ENCODE data around the gene SPOCK1. TPM values are rescaled to one million over a fixed set of nuclear protein-coding genes. Genes with fewer than 3 reads are reported as not detected.

Gene SPOCK1
- total and polyA plus RNA-seq, 4 donors = 31.8 to 217 (median 132) TPM

DNA sequence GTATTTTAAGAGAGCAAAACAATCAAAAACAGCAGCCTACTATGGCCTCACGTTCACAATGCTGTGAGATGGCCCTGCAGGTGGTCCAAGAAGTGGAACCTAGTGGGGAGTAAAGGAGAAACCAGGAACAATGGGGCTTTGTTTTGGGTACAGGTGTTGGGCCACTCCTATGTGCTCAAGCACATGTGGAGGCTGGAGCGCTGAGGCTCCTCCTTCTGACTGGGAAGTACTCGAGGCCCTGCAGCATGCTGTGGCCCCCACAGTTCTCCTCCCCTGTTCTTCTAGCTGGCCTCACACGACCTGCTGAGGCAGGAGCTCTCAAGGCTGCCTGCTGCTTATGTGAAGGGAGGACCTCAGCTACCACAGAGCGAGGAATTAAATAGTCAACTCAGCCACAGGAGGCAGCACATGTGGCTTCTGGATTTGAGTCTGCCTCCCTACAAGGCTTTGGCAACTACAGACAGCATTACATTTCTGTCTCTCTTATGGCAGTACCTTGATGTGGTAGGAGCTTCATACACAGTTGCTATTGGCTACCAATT lies 482.3 kb downstream of the SPOCK1 start:
- no peak for DNase-seq (ENCODE audit: low read depth in 4 of 6, low spot score in 6 of 6)
- H3K27me3 ChIP-seq (ENCODE audit: control insufficient read depth, insufficient read depth, low read length) = no peaks in the 10 kb centered on the region
- H3K9me3 ChIP-seq (ENCODE audit: control insufficient read depth, insufficient read depth, low read length) = no peaks in the 10 kb centered on the region
- WGBS (ENCODE audit: insufficient coverage) = 65% methylated on average over 5 of the region's 5 CpGs
- no peak overlapping the region for H3K27ac ChIP-seq (ENCODE audit: low read depth, low read length)
- H3K4me1 ChIP-seq (ENCODE audit: control insufficient read depth, insufficient read depth, low read length) = peaks cover 5% of the 10 kb centered on the region
- no peaks in the 10 kb centered on the region for H3K36me3 ChIP-seq (ENCODE audit: control insufficient read depth, insufficient read depth, low read length)
- no peak overlapping the region for H3K4me3 ChIP-seq (ENCODE audit: low read depth, low read length)

DNA sequence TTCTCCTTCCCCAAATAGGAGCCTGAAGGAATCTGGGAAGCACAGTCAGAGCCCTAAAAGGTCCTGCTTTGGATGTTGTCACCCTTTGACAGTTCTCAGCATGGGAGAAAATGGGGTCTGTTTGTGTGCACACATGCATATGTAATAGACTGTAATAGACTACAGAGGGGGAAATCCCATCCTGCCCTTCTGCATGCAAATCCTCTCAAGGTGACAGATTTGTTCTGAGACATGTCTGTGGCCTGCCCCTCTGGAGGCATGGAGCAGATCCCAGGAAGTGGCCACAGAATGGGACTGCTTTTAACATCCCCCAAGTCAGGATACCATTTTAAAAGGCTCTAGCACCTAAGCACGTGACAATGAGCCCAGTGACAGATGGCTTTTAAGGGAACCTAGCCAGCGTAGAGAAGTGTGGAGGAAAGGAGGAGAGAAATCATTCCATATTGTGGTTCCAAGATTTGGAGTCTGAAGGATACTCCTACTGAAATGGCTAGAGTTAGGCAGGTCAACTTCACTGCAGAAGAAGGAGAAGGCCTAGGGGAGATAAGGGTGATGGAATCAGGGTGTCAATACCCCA lies 483.5 kb downstream of the SPOCK1 start:
- Histone ChIP-seq H3K4me1 (ENCODE audit: control insufficient read depth, insufficient read depth, low read length) (peaks cover 5% of the 10 kb centered on the region), H3K27me3 (ENCODE audit: control insufficient read depth, insufficient read depth, low read length) (no peaks in the 10 kb centered on the region), H3K9me3 (ENCODE audit: control insufficient read depth, insufficient read depth, low read length) (no peaks in the 10 kb centered on the region), H3K36me3 (ENCODE audit: control insufficient read depth, insufficient read depth, low read length) (no peaks in the 10 kb centered on the region), H3K27ac (ENCODE audit: low read depth, low read length) (no peak overlapping the region), H3K4me3 (ENCODE audit: low read depth, low read length) (no peak overlapping the region)
- DNase-seq (ENCODE audit: low read depth in 4 of 6, low spot score in 6 of 6) = peak in 1 of 6 donors; percentile 46
- 43% methylated on average over 1 of the region's 2 CpGs for WGBS (ENCODE audit: insufficient coverage)

DNA sequence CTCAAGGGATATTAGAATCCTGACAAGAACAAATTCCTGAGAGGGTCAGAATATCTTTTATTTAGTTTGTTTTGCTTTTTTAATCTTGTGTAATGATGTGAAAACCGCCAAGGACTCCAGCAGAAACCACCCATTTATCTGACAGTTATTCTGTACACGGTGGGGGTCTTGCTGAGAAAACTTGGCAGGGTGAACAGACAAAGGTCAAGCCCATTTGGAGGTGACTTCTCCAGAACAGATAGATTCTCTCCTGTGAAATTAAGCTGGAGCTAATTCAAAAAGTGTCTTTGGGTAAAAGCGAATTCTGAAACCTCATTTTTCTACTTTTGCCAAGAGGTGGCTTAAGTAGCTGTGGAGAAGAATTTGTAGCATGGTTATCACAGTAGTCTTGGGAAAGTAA lies 484.4 kb downstream of the SPOCK1 start:
- Histone ChIP-seq H3K36me3 (ENCODE audit: control insufficient read depth, insufficient read depth, low read length) (no peaks in the 10 kb centered on the region), H3K4me3 (ENCODE audit: low read depth, low read length) (no peak overlapping the region), H3K27ac (ENCODE audit: low read depth, low read length) (no peak overlapping the region), H3K27me3 (ENCODE audit: control insufficient read depth, insufficient read depth, low read length) (no peaks in the 10 kb centered on the region), H3K9me3 (ENCODE audit: control insufficient read depth, insufficient read depth, low read length) (no peaks in the 10 kb centered on the region), H3K4me1 (ENCODE audit: control insufficient read depth, insufficient read depth, low read length) (peaks cover 5% of the 10 kb centered on the region)
- DNase-seq (ENCODE audit: low read depth in 4 of 6, low spot score in 6 of 6) = no peak
- no CpG with 5 or more reads among the region's 3 CpGs for WGBS (ENCODE audit: insufficient coverage)

DNA sequence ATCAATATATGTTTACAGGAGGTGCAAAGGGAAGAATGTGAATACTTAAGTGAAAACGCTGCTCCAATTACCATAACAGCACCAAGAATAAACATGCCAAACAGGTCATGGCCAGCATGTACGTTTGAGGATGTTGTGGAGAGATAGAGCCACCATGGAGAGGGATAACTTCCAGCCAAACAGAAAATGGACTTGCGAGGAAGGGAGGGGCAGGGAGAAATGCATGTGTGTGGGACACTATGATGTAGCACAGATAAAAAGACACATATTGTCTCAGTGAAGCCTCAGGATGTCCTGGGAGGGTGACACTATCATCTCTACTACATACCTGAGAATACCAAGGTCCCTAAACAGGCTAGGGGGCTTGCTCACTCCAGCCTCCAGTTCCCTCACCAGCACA lies 488.9 kb downstream of the SPOCK1 start:
- H3K4me3 ChIP-seq (ENCODE audit: low read depth, low read length) = no peak overlapping the region
- no peaks in the 10 kb centered on the region for H3K36me3 ChIP-seq (ENCODE audit: control insufficient read depth, insufficient read depth, low read length)
- no CpG with 5 or more reads among the region's 3 CpGs for WGBS (ENCODE audit: insufficient coverage)
- no peak overlapping the region for H3K27ac ChIP-seq (ENCODE audit: low read depth, low read length)
- no peak for DNase-seq (ENCODE audit: low read depth in 4 of 6, low spot score in 6 of 6)
- no peaks in the 10 kb centered on the region for H3K27me3 ChIP-seq (ENCODE audit: control insufficient read depth, insufficient read depth, low read length)
- H3K9me3 ChIP-seq (ENCODE audit: control insufficient read depth, insufficient read depth, low read length) = no peaks in the 10 kb centered on the region
- H3K4me1 ChIP-seq (ENCODE audit: control insufficient read depth, insufficient read depth, low read length) = no peaks in the 10 kb centered on the region

DNA sequence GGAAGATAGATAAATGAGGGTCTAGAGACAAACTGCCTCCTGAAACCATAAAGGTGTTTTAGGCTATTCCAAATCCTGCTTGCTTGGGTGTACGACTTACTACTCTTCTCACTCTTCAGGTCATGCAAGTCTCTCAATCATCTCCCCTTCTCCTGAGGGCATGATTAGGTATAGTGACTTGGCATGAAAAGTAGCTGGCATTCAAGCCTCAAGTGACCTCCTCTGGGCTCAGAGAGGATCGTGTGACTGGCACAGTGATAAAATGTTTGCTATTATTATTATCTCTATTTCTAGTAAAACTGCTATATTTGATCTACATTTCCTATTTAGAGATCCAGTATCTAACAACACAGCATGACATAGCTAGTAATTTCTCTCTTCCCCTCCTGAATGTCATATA lies 494.8 kb downstream of the SPOCK1 start:
- H3K9me3 ChIP-seq (ENCODE audit: control insufficient read depth, insufficient read depth, low read length) = no peaks in the 10 kb centered on the region
- H3K27me3 ChIP-seq (ENCODE audit: control insufficient read depth, insufficient read depth, low read length) = no peaks in the 10 kb centered on the region
- no CpG with 5 or more reads among the region's 2 CpGs for WGBS (ENCODE audit: insufficient coverage)
- no peak for DNase-seq (ENCODE audit: low read depth in 4 of 6, low spot score in 6 of 6)
- no peaks in the 10 kb centered on the region for H3K4me1 ChIP-seq (ENCODE audit: control insufficient read depth, insufficient read depth, low read length)
- H3K4me3 ChIP-seq (ENCODE audit: low read depth, low read length) = no peak overlapping the region
- no peaks in the 10 kb centered on the region for H3K36me3 ChIP-seq (ENCODE audit: control insufficient read depth, insufficient read depth, low read length)
- no peak overlapping the region for H3K27ac ChIP-seq (ENCODE audit: low read depth, low read length)

DNA sequence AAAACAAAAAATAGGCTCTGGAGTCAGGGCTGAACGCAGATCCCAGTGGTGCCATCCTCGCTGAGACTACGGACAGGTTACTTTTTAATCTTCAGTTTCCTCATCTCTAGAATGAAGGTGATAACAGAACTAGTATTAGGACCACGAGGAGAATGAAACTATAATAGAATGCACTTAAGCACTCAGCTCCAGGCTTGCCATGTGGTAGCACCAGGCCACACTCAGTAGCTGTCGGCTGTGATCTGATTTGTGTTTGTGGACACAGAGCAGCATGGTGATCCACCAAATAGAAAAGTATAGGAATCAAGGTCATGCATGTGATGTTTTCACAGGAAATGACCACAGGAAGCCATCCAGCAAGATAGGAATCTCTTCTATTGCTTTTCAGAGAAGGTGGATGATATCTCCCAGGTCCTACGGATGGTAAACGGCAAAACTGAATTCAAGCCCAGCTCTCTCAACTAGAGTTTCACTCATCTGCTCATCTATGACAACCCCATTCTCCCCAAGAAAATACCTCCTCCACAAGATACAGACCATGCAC lies 498.0 kb downstream of the SPOCK1 start:
- H3K4me1 ChIP-seq (ENCODE audit: control insufficient read depth, insufficient read depth, low read length) = peaks cover 8% of the 10 kb centered on the region
- no peaks in the 10 kb centered on the region for H3K27me3 ChIP-seq (ENCODE audit: control insufficient read depth, insufficient read depth, low read length)
- no peak overlapping the region for H3K4me3 ChIP-seq (ENCODE audit: low read depth, low read length)
- WGBS (ENCODE audit: insufficient coverage) = 100% methylated on average over 2 of the region's 7 CpGs
- no peaks in the 10 kb centered on the region for H3K9me3 ChIP-seq (ENCODE audit: control insufficient read depth, insufficient read depth, low read length)
- no peaks in the 10 kb centered on the region for H3K36me3 ChIP-seq (ENCODE audit: control insufficient read depth, insufficient read depth, low read length)
- DNase-seq (ENCODE audit: low read depth in 4 of 6, low spot score in 6 of 6) = no peak
- H3K27ac ChIP-seq (ENCODE audit: low read depth, low read length) = no peak overlapping the region

DNA sequence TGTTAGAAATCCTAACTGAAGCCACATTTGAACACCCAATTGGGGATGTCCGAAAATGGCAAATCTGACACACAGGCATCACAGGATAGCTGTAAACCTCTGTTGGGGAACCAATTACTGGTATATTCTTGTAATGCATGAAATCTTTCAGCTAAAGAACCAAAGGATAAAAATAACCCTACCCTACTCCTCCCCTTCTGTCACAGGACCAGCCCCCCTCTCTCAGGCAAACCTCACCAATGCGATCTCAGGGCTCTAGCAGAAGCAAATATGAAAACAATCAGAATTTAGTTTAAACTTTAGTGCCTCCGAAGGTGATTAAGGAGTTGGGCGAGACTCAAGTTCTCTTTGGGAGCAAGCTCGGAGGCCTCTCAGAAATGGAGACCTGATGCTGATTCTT lies 499.3 kb downstream of the SPOCK1 start:
- Histone ChIP-seq H3K27me3 (ENCODE audit: control insufficient read depth, insufficient read depth, low read length) (no peaks in the 10 kb centered on the region), H3K4me3 (ENCODE audit: low read depth, low read length) (no peak overlapping the region), H3K27ac (ENCODE audit: low read depth, low read length) (no peak overlapping the region), H3K4me1 (ENCODE audit: control insufficient read depth, insufficient read depth, low read length) (peaks cover 8% of the 10 kb centered on the region), H3K36me3 (ENCODE audit: control insufficient read depth, insufficient read depth, low read length) (no peaks in the 10 kb centered on the region), H3K9me3 (ENCODE audit: control insufficient read depth, insufficient read depth, low read length) (no peaks in the 10 kb centered on the region)
- no CpG with 5 or more reads among the region's 5 CpGs for whole genome bisulfite sequencing (ENCODE audit: insufficient coverage)
- no peak for DNase-seq (ENCODE audit: low read depth in 4 of 6, low spot score in 6 of 6)

DNA sequence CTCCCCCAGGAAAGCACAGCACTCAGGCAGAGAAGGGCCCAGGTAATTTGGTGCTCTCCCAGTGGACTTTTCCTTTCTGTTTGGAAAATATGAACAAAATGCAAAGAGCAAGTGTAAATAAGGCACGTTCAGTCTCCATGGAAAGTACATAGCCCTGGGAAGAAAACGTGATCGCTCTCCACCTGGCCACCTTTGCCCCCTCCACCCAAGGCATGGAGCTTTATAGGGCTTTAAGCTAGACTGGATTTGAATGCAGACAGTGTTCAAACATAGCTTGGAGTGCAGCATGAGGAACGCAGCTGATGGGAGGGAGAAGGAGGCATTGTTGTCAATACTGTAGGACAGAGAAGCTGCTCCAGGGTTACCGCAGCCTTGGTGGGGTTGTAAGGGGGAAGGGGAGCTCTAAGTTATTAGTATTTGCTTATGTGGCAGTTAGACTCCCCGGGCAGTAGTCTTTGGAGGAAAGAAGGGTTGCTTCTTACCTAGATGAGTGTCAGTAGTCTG lies 500.2 kb downstream of the SPOCK1 start:
- H3K4me3 ChIP-seq (ENCODE audit: low read depth, low read length) = no peak overlapping the region
- WGBS (ENCODE audit: insufficient coverage) = 42% methylated on average over 2 of the region's 6 CpGs
- peaks cover 8% of the 10 kb centered on the region for H3K4me1 ChIP-seq (ENCODE audit: control insufficient read depth, insufficient read depth, low read length)
- no peaks in the 10 kb centered on the region for H3K9me3 ChIP-seq (ENCODE audit: control insufficient read depth, insufficient read depth, low read length)
- H3K27me3 ChIP-seq (ENCODE audit: control insufficient read depth, insufficient read depth, low read length) = no peaks in the 10 kb centered on the region
- no peaks in the 10 kb centered on the region for H3K36me3 ChIP-seq (ENCODE audit: control insufficient read depth, insufficient read depth, low read length)
- no peak overlapping the region for H3K27ac ChIP-seq (ENCODE audit: low read depth, low read length)
- peak in 1 of 6 donors; percentile 35 for DNase-seq (ENCODE audit: low read depth in 4 of 6, low spot score in 6 of 6)

DNA sequence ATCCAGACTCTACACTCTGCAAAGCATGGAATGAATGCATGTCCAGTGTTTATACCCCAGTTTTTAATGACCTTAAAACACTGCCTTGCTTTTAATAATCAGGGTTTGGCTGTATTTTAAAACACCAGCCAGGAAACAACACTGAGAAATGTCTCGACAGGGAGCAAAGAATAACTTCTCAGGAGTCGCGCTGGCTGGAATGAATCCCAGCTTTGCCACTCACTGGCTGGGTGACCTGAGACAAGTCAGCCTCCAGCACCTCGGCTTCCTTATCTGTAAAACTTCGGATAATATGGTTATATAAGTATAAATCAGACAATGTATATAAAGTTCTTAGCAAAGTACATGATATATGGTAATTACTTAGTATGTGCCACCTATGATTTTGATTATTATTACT lies 505.0 kb downstream of the SPOCK1 start:
- H3K36me3 ChIP-seq (ENCODE audit: control insufficient read depth, insufficient read depth, low read length) = no peaks in the 10 kb centered on the region
- H3K27ac ChIP-seq (ENCODE audit: low read depth, low read length) = no peak overlapping the region
- 100% methylated on average over 1 of the region's 5 CpGs for WGBS (ENCODE audit: insufficient coverage)
- no peaks in the 10 kb centered on the region for H3K9me3 ChIP-seq (ENCODE audit: control insufficient read depth, insufficient read depth, low read length)
- peaks cover 7% of the 10 kb centered on the region for H3K4me1 ChIP-seq (ENCODE audit: control insufficient read depth, insufficient read depth, low read length)
- DNase-seq (ENCODE audit: low read depth in 4 of 6, low spot score in 6 of 6) = no peak
- H3K4me3 ChIP-seq (ENCODE audit: low read depth, low read length) = no peak overlapping the region
- H3K27me3 ChIP-seq (ENCODE audit: control insufficient read depth, insufficient read depth, low read length) = no peaks in the 10 kb centered on the region

All from spinal cord (tissue), 10 donors.